Subcutaneous adipose tissue (tissue), 4 donors: ENCODE measurements around the gene MUC5AC. TPM values are rescaled to one million over a fixed set of nuclear protein-coding genes. Genes with fewer than 3 reads are reported as not detected.

ENCODE experiments used
- total RNA-seq, 4 donors: library from RNA; depleted of rRNA; stranded (reverse); fragments of >200 nt; gene quantifications; one replicate each; pipeline ENCODE4 v1.1.0, GENCODE V29; 2016
- TF ChIP-seq, protein P1 (sequence below): fragments of 450-650 bp; IDR thresholded peaks from one replicate; pipeline ENCODE4 v1.5.1; 2016; ENCODE audit warnings: low read depth, mild to moderate bottlenecking, control low read depth, antibody characterized with exemption, moderate library complexity

Gene MUC5AC, protein sequence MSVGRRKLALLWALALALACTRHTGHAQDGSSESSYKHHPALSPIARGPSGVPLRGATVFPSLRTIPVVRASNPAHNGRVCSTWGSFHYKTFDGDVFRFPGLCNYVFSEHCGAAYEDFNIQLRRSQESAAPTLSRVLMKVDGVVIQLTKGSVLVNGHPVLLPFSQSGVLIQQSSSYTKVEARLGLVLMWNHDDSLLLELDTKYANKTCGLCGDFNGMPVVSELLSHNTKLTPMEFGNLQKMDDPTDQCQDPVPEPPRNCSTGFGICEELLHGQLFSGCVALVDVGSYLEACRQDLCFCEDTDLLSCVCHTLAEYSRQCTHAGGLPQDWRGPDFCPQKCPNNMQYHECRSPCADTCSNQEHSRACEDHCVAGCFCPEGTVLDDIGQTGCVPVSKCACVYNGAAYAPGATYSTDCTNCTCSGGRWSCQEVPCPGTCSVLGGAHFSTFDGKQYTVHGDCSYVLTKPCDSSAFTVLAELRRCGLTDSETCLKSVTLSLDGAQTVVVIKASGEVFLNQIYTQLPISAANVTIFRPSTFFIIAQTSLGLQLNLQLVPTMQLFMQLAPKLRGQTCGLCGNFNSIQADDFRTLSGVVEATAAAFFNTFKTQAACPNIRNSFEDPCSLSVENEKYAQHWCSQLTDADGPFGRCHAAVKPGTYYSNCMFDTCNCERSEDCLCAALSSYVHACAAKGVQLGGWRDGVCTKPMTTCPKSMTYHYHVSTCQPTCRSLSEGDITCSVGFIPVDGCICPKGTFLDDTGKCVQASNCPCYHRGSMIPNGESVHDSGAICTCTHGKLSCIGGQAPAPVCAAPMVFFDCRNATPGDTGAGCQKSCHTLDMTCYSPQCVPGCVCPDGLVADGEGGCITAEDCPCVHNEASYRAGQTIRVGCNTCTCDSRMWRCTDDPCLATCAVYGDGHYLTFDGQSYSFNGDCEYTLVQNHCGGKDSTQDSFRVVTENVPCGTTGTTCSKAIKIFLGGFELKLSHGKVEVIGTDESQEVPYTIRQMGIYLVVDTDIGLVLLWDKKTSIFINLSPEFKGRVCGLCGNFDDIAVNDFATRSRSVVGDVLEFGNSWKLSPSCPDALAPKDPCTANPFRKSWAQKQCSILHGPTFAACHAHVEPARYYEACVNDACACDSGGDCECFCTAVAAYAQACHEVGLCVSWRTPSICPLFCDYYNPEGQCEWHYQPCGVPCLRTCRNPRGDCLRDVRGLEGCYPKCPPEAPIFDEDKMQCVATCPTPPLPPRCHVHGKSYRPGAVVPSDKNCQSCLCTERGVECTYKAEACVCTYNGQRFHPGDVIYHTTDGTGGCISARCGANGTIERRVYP (N-terminal part only)
- not detected for total RNA-seq

GRCh38 chr11:1157645-1158591 lies at the start of gene MUC5AC:
Gene MUC5AC (plus strand): TSS chr11:1157953. CDS start chr11:1158000, 47 bp downstream.
- TF ChIP-seq, protein P1, sequence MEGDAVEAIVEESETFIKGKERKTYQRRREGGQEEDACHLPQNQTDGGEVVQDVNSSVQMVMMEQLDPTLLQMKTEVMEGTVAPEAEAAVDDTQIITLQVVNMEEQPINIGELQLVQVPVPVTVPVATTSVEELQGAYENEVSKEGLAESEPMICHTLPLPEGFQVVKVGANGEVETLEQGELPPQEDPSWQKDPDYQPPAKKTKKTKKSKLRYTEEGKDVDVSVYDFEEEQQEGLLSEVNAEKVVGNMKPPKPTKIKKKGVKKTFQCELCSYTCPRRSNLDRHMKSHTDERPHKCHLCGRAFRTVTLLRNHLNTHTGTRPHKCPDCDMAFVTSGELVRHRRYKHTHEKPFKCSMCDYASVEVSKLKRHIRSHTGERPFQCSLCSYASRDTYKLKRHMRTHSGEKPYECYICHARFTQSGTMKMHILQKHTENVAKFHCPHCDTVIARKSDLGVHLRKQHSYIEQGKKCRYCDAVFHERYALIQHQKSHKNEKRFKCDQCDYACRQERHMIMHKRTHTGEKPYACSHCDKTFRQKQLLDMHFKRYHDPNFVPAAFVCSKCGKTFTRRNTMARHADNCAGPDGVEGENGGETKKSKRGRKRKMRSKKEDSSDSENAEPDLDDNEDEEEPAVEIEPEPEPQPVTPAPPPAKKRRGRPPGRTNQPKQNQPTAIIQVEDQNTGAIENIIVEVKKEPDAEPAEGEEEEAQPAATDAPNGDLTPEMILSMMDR: no peak

DNA sequence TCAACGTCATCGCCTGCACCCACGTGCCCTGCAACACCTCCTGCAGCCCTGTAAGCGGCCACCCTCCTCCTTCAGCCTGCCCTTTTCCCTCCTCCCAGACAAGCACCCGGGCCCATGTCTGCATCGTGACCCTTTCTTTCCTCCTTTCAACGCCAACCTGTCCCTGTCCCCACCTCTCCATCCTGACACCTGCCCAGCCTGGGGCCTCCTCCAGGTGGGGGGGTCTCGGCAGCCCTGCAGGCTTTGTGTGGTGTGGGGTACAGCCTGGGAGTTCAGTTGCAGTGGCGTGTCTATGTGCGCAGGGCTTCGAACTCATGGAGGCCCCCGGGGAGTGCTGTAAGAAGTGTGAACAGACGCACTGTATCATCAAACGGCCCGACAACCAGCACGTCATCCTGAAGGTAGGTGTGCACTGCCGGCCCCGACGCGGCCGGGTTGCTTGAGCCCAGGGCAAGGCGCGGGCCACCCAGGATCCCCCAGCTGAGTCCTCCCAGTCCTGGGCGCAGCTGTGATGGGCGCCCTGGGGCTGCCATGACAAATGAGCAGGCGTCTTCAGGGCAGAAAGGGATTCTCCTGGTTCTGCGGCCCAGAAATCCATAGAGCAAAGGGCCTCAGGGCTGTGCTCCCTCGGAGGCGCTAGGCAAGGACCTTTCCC lies 49.4 kb upstream of the MUC5AC start:
- TF ChIP-seq, protein P1: no peak

DNA sequence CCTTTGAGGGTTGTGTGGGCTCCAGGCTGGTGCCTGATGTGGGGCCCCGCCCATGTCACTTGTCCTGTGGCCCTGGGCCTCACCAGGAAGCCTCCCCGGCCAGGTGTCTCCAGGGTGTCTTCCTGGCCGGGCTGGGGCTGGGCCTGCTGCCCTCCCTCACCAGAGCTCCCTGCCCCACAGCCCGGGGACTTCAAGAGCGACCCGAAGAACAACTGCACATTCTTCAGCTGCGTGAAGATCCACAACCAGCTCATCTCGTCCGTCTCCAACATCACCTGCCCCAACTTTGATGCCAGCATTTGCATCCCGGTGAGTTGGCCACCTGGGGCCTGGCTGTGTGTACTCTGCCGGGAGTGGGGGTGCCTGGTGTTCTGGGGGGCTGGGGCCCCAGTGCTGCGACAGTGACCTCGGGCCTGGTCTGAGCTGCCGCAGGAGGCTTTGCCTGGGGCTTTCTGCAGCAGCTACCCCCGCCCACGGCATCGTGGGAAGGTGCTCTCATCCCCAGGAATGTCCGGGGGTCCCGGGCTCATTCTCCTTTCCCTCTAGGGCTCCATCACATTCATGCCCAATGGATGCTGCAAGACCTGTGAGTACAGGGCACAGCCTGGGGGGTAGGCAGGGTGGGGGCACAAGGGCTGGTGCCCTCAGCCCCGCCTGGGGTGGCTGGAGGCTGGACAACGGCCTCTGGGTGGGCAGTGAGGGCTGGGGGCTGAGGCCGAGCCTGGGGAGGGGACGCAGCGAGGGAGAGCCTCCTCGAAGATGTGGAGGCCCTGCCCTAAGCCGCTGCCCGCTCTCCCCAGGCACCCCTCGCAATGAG lies 48.4 kb upstream of the MUC5AC start:
- TF ChIP-seq, protein P1: no peak

- TF ChIP-seq, protein P1: no peak
These were observed 47.6 kb upstream of the MUC5AC start for GRCh38 chr11:1109918-1110705.

- TF ChIP-seq, protein P1: no peak
These were observed 46.1 kb upstream of the MUC5AC start for GRCh38 chr11:1111545-1112212.
